H4 (cell line): ENCODE results near the gene NSFL1C. TPM values are rescaled to one million over a fixed set of nuclear protein-coding genes. Genes with fewer than 3 reads are reported as not detected.
A peak's percentile ranks its signal among the peaks of the same experiment; 100 is the strongest.

Experiments
- DNase-seq: peaks from one replicate; pipeline ENCODE4 v3.0.0-alpha.2; 2015; ENCODE audit warnings: low spot score
- total RNA-seq: library from RNA; depleted of rRNA; stranded (reverse); fragments of >200 nt; shearing (Covaris generic); gene quantifications from 2 replicates; pipeline ENCODE4 v1.2.3, GENCODE V29; 2014

The NSFL1C gene
- total RNA-seq, 1 experiment from 2014 or later = 31.9 TPM

DNA sequence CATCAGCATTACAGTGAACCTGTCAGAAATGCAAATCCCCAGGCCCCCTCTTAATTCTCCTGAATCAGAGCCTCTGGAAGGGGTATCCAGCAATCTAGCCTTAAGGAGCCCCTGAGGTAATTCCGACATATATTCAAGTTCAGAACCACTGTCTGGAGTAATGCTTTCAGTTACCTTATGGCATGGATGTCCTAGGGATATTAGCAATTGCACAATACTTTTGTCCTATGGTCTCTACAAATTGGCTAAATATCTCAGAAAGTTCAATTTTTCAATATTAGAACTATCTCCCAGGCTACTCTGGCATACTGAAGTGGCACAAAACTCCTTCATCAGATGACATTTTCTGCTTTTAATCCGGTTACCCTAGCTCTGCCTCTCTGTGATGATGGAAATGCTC, 6.4 kb downstream of the NSFL1C start:
- no peak for DNase-seq

DNA sequence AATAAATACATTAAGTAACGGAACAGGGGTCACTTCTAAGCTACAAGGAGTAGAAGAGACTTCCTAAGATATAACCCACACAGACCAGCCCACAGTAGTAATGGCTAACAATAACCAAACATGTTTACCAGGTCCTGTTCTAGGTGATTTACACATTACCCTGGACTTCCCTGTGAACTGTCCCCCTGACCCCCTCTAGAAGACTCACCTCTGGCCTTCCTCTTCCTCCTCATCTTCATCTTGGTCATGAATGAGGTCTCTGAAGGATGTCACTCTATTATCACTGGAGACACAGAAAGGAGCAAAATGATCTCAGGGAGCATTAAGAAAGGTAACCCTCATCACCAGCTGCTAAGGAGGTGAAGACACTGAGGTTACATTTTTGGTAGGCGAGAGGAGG, 8.7 kb downstream of the NSFL1C start:
- no peak for DNase-seq

DNA sequence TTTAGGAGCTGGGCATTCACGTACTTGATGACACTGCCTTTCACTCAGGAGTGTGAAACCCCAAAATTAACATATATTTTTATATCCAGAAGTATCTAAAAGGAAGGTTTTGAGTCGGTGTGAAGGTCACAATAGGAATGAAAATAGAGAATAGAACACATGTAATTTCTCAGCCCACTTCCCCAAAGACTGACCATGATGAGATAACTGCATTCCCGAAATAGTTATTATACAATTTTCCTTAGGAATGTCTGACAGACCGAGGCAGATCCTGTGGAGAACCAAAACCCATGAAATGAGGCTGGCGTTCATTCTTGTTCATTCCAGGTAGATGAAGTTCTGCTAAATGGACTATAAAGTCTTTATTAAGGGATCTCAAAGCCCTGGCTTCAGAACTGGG, 10.3 kb downstream of the NSFL1C start:
- DNase-seq = no peak

DNA sequence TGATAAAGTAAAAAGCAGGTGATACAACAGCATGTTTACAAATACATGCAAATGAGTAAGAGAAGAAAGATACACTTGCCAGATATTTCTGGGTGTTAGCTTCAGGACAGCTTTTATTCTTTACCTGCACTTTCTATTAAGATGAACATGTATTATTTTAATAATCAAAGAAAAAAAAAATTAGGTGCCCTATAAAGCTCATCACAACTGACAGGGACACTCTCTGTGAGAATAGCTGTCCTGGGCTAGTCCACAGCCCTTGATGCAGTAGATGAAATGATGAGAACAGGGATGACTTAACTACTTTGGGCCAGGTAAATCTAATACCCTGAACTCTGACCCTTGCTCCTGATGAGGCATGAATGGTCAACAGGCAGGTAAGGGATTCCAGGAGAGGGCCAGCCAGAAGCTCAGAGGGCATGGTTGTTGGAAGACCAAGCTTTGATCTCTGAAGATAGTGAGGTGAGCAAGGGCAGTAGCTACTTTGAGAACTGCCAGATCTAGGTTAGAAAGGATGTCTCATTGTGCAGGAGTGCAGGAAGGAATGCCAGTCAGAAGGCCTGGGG, 15.6 kb downstream of the NSFL1C start:
- DNase-seq = no peak

DNA sequence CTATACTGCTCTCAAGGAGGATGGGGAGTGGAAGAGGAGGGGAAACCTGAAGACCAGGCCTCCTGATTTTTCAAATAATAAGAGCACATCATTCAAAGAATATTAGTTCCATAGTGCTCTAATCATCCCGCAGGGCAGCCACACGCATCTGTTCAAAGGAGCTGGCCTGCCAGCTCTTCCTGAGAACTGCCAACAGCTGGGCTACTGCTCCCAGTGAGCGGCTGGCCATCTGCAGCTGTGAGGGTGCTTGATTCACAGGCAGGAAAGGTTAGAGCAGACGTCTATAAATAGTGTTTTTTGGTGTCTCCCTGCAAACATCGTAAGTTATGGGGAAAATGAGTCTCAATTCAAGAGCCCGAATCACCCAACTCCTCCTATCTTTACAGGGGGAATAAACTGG, 17.3 kb downstream of the NSFL1C start:
- no peak for DNase-seq

DNA sequence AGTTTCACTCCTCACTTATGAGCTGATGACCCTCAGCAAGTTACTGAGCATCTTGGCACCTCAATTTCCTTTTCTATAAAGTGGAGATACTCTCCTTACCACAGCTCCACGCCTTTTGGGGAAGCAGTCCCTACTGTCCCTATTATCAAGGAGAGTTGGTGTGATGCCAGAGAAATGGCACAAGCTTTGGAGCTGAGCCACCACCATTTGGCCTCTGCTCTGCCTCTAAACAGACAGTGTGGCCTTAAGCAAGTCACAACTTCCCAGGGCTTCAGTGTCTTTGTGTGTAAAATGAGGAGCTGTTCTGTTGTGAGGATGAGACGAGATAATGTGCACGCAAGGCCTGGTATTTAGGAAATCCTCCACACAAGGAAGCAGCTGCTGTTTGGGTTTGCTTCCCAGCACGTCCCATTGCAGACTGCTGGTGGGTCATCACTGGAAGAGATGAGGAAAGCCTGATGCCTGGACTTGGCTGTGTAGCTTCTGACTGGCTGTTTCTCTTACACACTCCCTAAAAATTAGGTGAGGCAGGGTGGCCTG, 18.5 kb downstream of the NSFL1C start:
- DNase-seq = no peak

DNA sequence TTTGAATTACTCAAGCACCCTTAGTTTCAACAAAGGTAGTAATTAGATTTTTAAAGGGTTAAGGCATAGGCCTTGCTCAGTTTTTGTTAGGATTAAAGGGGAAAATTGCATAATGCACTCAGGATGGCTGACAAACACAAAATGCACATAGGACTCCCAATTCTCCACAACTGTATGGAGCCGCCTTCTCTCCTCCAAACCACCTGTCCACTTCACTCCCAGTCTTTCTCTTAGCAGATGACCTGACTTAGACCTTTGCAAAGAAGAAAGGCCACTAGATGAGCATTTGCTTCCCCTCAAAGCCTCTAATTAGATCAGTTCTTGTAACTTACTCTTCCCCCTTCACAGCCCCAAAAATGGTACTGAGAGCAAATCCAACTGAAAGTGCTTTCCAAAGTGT, 20.1 kb downstream of the NSFL1C start:
- DNase-seq = no peak

- DNase-seq = no peak
These were observed 23.6 kb downstream of the NSFL1C start for GRCh38 chr20:1443085-1443484.

- no peak for DNase-seq
These were observed 24.3 kb downstream of the NSFL1C start for GRCh38 chr20:1442304-1442703.

DNA sequence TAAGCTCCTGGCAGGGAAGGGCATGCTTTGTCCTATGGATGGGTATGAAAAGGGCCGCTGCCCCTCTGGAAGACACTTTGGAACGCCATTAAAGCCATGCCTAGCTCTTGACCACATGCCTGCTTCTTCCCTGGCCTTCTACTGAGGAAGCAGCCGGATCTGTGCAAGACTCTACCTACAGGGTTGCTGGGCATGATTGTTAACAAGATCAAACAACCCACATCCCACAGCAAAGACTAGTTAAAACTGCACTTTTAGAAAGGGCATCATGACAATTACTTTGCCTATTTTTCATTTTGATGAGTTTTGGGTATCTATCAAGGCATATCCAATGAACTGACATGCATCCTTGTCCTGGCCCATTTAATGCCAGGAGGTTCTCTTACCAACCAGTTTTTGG, 25.5 kb downstream of the NSFL1C start:
- no peak for DNase-seq

- peak; percentile 24 for DNase-seq
These were observed 26.6 kb downstream of the NSFL1C start for GRCh38 chr20:1440024-1440423.

- DNase-seq = no peak
These were observed 28.3 kb downstream of the NSFL1C start for GRCh38 chr20:1438361-1438760.

GRCh38 chr20:1437235-1437904, 29.3 kb downstream of the NSFL1C start:
- peak; percentile 66 for DNase-seq

- DNase-seq = no peak
These were observed 30.4 kb downstream of the NSFL1C start for GRCh38 chr20:1436263-1436662.

DNA sequence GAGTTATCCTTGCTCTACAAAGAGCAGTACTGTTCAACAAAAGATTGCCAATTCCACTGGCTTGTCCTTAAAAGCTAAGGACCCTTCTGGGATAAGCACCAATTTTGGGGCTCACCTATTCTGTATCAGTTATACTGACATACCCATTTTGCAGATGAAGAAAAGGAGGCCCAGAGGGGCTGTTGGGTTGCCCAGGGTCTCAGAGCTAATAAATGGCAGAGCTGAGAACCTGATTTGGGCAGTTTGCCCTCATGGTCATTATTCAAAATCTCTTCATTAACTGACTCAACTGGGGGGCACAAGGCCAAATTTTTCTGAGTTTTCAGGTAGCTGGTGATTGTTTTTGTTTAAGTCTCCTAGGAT, 31.3 kb downstream of the NSFL1C start:
- DNase-seq = no peak

DNA sequence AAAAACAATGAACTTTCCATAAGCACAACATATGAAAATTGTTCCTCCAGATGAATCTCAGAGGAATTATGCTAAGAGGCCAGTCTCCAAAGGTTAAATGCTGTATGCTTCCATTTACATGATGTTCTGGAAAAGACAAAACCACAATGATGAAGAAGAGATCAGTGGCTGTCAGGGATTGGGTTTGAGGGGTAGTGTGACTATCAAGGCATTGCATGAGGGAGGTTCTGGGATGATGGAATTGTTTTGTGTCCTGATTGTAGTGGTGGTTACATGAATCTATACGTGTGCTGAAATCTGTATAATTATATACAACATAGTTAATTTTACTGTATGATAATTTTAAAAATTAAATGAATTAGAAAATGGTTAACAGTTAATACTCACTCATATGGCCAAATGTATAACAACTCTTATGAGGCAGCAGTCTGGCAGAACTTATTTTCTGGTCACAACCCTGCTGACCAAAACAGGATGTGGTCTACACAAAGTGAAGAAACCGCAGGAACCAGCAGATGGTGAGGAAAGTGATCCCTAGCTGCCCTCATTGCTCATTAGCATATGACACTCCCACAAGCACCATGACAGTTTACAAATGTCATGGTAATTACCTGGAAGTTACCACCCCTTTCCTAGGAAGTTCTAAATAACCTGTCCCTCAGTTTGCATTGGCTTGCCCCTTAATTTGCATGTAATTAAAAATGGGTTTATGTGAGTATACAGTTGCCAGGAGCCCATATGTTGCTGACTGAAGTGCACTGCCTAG, 31.9 kb downstream of the NSFL1C start:
- DNase-seq = peak; percentile 96

DNA sequence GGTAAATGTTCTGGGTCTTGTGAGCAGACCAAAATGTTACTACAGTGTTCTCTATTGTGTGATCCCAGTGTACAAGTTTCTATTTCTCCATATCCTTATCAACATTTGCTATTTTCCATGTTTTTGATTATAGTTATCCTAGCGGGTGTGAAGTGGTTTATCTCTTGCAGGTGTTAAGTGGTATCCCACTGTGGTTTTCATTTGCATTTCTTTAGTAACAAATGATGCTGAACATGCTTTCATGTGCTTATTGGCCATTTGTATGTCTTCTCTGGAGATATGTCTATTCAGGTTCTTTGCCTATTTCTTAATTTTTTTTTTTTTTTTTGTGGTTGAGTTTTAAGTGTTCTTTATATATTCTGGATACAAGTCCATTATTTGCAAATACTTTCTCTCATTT, 35.5 kb downstream of the NSFL1C start:
- no peak for DNase-seq

DNA sequence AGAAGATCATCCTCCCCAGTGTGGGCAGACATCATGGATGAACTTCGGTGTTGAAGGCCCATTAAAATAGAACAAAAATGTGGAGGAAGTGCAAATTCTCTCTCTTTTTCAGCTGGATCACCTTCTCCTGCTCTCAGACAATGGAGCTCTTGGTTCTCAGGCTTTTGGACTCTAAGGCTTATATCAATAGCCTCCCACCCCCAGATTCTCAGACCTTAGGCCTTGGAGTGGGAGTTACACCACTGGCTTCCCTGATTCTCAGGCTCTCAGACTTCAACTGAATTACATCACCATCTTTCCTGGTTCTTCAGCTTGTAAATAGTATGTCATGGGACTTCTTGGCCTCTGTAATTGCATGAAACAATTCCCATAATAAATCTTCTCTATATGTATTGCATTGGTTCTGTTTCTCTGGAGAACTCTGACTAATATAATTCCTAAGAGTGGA, 36.6 kb downstream of the NSFL1C start:
- DNase-seq = peak; percentile 23

DNA sequence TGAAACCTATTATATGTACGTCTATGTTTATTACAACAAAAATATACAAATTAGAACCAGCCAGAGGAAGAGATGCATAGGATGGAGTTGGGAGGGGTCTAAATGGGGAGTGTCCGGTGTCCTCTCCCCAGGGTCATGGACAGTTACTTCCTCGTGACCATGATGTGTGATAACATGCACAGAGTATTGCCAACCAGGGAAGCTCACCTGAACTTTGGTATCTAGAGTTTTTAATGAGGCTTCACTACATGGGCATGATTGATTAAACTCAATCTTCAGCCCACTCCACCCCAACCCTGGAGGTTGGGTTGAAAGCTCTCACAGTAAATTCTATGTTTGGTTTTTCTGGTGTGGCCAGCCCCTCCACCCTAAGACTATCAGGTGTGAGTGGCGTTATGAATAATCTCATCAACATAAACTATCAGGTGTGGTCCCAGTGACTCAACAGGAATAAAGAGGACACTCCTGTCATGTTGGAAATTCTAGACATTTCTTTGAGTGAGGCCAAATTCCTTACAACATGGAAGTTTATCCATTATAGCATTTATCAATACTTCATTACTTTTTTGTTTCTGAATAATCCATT, 37.4 kb downstream of the NSFL1C start:
- DNase-seq = no peak

GRCh38 chr20:1427457-1428054, 39.1 kb downstream of the NSFL1C start:
- peak; percentile 58 for DNase-seq

GRCh38 chr20:1426231-1426849, 40.3 kb downstream of the NSFL1C start:
- no peak for DNase-seq

DNA sequence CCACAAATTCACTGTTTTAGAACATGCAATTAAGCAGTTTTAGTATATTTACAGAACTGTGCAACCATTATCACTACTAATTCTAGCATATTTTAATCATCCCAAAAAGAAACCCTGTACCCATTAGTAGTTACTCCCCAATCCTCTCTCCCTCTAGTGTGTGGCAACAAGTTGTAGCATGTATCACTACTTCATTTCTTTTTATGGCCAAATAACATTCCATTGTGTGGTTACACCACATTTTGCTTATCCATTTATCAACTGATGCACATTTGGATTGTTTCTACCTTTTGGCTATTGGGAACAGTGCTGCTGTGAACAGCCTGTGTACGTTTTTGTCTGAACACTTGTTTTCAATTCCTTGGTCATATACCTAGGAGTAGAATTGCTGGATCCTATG, 42.3 kb downstream of the NSFL1C start:
- DNase-seq = no peak
